Body of pancreas (tissue), 4 donors: ENCODE results near the gene PRRG3. TPM values are rescaled to one million over a fixed set of nuclear protein-coding genes. Genes with fewer than 3 reads are reported as not detected.

Source experiments
- ATAC-seq: fragments of 150-250 bp; one replicate; pipeline ENCODE4 v1.9.1; 2016
- DNase-seq, 4 donors: peaks; one replicate each; pipeline ENCODE4 v3.0.0-alpha.2; 2019
- H3K27ac ChIP-seq, 4 donors: fragments of 200-600 bp; sonication (generic); 1 replicate in 3 of 4; 2 replicates in 1 of 4; pipeline versions ENCODE4 v1.5.1 to v1.6.1; 2016 to 2019; ENCODE audit warnings: mild to moderate bottlenecking in 1 of 4, mixed read lengths in 1 of 4, moderate library complexity in 1 of 4
- H3K27me3 ChIP-seq, 2 donors: fragments of 200-600 bp; sonication (generic); one replicate each; pipeline ENCODE4 v1.6.0; 2016; ENCODE audit warnings: mild to moderate bottlenecking in 1 of 2
- H3K36me3 ChIP-seq, 2 donors: fragments of 200-600 bp; sonication (generic); replicated peaks in 1 of 2; 2 replicates each; pipeline ENCODE4 v1.5.1; 2016; ENCODE audit warnings: low read depth in 2 of 2; ENCODE audit not compliant: insufficient read depth in 1 of 2
- H3K4me1 ChIP-seq: fragments of 200-600 bp; sonication (generic); one replicate; pipeline ENCODE4 v1.6.0; 2016
- H3K4me3 ChIP-seq, 2 donors: fragments of 200-600 bp; sonication (generic); 1 replicate in 1 of 2; 2 replicates in 1 of 2; pipeline ENCODE4 v1.5.1; 2016 to 2019
- H3K9me3 ChIP-seq, 3 donors: fragments of 200-600 bp; sonication (generic); 1 replicate in 2 of 3; 2 replicates in 1 of 3; pipeline ENCODE4 v1.5.1; 2016
- POLR2A ChIP-seq, 3 donors: fragments of 450-650 bp; IDR thresholded peaks; one replicate each; pipeline ENCODE4 v1.6.1; 2016; ENCODE audit warnings: antibody characterized with exemption in 3 of 3, mild to moderate bottlenecking in 2 of 3
- WGBS, 2 donors: methylation state at CpG; one replicate each; pipeline ENCODE4 v1.1.5; 2017; 5-methylcytosine and 5-hydroxymethylcytosine counted together
- intact Hi-C: fragments of 100-400 bp; cut with DNase I; formaldehyde crosslinking; loops from one replicate; pipeline ENCODE4 v1.15.1; 2023
- total RNA-seq, 2 donors: library from RNA; depleted of rRNA; stranded (reverse); fragments of >200 nt; gene quantifications; one replicate each; pipeline ENCODE4 v1.1.0, GENCODE V29; 2016
- TF ChIP-seq, protein P1 (sequence below), 7 experiments: fragments of 450-650 bp in 4 of 7; fragments of 200-600 bp in 3 of 7; sonication (generic) in 3 of 7; IDR thresholded peaks; one replicate each; pipeline ENCODE4 v1.5.1; 2016 to 2019; ENCODE audit warnings: antibody characterized with exemption in 7 of 7

The PRRG3 gene
- total RNA-seq, result 1 to 10 TPM in 1 of 2 donors, under 1 TPM in 1; 0.33 to 1.0 TPM

DNA sequence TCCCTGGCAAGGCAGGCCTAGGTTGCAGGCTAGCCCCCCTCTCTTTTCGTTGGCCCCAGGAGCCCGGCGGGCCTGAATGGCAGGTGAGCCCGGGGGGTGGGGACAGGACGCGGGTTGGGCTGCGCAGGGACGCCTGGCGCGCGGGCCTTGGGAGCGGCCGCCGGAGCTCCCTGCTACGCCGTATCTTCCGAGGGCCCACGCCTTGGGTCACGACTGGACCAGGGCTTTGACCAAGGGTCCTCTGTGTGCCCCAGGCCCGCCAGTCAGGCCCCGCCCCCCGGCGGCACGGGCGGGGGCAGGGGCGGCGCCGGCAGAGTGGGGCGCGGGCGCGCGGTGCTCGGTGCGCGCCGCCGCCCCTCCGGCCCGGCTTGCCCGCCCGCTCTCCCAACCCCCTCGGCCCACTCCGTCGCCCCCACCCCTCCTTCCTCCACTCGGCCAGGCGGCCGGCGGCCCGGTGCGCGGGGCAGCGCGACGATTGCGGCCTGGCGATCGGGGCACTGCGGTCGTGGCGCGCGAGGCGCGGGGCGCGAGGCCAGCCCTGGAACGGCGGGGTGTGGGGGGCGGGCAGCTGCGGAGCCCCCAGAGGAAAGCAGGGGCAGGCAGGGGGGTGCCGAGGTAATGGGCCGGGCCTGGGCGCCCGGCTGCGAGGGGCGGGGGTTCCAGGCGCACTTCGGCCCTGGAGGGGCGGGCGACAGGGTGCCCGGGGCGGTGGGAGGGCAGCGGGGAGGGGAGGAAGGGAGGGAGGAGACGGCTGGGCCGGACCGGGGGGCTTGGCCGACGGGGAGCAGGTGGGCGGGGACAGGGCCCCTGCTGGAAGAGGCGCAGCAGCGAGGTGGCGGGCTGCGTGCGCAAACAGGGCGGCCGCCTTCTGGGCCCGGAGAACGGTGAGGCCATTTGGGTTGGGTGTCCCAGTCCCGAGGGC is at the start of gene PRRG3:
PRRG3 (plus strand) TSS at position 798 of the 922 bp plus-strand sequence. CDS start 3,357 bp downstream, outside the sequence.
- TF ChIP-seq POLR2A (IDR thresholded peaks at IDR 0.05), result no peak
- TF ChIP-seq, protein P1, sequence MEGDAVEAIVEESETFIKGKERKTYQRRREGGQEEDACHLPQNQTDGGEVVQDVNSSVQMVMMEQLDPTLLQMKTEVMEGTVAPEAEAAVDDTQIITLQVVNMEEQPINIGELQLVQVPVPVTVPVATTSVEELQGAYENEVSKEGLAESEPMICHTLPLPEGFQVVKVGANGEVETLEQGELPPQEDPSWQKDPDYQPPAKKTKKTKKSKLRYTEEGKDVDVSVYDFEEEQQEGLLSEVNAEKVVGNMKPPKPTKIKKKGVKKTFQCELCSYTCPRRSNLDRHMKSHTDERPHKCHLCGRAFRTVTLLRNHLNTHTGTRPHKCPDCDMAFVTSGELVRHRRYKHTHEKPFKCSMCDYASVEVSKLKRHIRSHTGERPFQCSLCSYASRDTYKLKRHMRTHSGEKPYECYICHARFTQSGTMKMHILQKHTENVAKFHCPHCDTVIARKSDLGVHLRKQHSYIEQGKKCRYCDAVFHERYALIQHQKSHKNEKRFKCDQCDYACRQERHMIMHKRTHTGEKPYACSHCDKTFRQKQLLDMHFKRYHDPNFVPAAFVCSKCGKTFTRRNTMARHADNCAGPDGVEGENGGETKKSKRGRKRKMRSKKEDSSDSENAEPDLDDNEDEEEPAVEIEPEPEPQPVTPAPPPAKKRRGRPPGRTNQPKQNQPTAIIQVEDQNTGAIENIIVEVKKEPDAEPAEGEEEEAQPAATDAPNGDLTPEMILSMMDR (IDR thresholded peaks at IDR 0.05), result no peak
- no peak within 1 kb of the TSS for H3K27ac ChIP-seq
- intact Hi-C loops, result no loop called here

DNA sequence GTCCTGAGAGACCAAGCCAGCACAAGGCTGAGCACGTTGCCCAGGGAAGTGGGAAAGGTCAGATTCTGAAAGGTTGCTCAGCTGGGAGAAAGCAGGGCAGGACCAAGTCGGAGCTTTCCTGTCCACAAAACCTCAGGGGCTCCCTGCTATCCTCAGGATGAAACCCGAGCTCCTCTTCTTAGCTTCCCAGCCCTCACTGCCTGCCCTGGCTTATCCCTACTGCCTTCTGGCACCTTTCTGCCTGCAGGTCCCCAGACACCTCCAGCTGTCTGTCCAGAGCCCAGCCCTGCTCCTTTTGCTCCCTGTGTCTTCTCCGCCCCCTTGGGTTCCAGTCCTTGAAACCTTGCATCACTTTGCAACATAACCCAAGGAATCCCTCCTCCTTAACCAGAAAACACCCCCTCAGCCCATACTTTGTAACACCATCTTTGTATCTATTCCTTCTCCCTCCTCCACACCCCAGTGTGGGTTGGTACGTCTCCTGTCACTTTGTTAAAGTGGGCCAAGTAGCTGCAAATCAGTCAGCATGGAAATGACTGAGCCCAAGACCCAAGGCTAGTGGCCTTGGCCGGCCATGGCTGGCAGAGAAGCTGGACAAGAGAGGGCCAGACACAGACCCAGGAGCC is 20.0 kb upstream of the PRRG3 start:
- no peaks in the 10 kb centered on the region for H3K4me1 ChIP-seq
- TF ChIP-seq, protein P1 (IDR thresholded peaks at IDR 0.05), result no peak
- TF ChIP-seq POLR2A (IDR thresholded peaks at IDR 0.05), result no peak
- intact Hi-C loops, result no loop called here
- no peak overlapping the region for H3K27ac ChIP-seq
- ATAC-seq, result no peak
- no peaks in the 10 kb centered on the region for H3K9me3 ChIP-seq
- 42 to 50% methylated on average over 6 of the region's 6 CpGs for WGBS, 2 donors
- H3K27me3 ChIP-seq, result no peaks in the 10 kb centered on the region
- no peak for DNase-seq
- no peaks in the 10 kb centered on the region for H3K36me3 ChIP-seq
- no peak overlapping the region for H3K4me3 ChIP-seq

More for the DNA sequence above, at the start of gene PRRG3:
- Histone ChIP-seq H3K4me1 (no peaks in the 10 kb centered on the region), H3K9me3 (no peaks in the 10 kb centered on the region), H3K4me3 (no peak within 1 kb of the TSS), H3K36me3 (no peaks in the 10 kb centered on the region), H3K27me3 (no peaks in the 10 kb centered on the region)
- ATAC-seq, result no peak
- DNase-seq, result no peak
- 5% methylated on average over 26 of the region's 100 CpGs; no CpG with 5 or more reads in 1 of the 2 donors for WGBS, 2 donors

DNA sequence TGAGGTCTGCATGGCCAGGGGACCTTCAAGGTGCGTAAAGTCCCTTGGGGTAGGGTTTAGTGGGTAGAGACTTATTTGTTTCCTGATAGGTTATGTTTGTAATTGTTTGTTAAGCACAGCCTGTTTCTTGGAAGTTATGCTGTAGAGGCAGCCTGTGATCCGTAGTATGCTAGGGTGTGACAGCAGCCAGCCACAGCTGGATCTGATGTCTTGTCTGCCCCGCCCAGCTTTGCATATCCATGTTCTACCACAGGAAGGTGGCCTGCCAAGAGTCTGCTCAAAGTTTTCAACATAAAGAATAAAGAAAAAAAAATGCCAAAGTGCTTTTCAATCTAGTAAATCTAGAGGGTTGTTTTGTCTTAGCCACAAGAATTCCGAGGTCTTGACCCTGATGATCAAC is 19.1 kb upstream of the PRRG3 start:
- intact Hi-C loops, result no loop called here

DNA sequence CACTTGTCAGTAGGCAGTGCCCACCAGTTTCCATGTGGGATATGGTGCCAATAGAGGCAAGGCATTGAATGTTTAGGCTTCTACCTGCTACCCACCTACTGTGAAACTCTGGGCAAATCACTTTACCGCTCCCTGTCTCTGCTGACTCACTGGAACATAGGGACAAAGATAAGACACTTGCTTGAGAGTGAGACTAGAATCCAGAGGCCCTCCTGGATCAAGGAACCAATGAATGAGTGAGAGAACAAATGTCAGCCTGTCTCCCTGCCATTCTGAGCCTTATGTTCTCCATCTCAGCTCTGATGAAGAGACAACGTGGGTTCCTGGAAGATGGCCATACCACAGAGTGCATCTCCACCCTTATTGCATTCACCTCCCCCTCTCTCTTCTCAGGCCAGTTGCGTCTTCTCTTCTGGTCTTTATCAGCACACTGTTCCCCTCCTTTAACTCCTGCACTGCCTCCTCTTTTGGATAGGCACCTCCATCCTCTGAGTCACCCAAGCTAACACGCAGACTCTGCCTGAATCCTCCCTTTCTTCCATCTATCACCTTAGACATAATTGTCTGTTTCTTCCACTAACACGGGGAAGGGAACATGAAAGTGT is 15.4 kb upstream of the PRRG3 start:
- DNase-seq (no peak), ATAC-seq (no peak)
- no peak overlapping the region for H3K4me3 ChIP-seq
- TF ChIP-seq, protein P1 (IDR thresholded peaks at IDR 0.05), result no peak
- no peak for TF ChIP-seq POLR2A (IDR thresholded peaks at IDR 0.05)
- H3K27me3 ChIP-seq, result no peaks in the 10 kb centered on the region
- no peaks in the 10 kb centered on the region for H3K9me3 ChIP-seq
- H3K4me1 ChIP-seq, result no peaks in the 10 kb centered on the region
- 45 to 63% methylated on average over 4 to 5 of the region's 5 CpGs for WGBS, 2 donors
- H3K27ac ChIP-seq, result no peak overlapping the region
- intact Hi-C loops, result loop anchor here (10.0 kb wide), 1 partner anchor 525 kb away; no protein-coding TSS in a partner anchor
- no peaks in the 10 kb centered on the region for H3K36me3 ChIP-seq

More for the DNA sequence above, 19.1 kb upstream of the PRRG3 start:
- DNase-seq (no peak), ATAC-seq (no peak)
- H3K4me1 ChIP-seq, result no peaks in the 10 kb centered on the region
- 79 to 86% methylated on average over 4 of the region's 4 CpGs for WGBS, 2 donors
- no peaks in the 10 kb centered on the region for H3K36me3 ChIP-seq
- no peaks in the 10 kb centered on the region for H3K27me3 ChIP-seq
- H3K27ac ChIP-seq, result no peak overlapping the region
- H3K9me3 ChIP-seq, result no peaks in the 10 kb centered on the region
- no peak overlapping the region for H3K4me3 ChIP-seq
- TF ChIP-seq, protein P1 (IDR thresholded peaks at IDR 0.05), result no peak
- TF ChIP-seq POLR2A (IDR thresholded peaks at IDR 0.05), result no peak
